Mesendoderm (in vitro differentiated cells): ENCODE data around the gene SURF6. TPM values are rescaled to one million over a fixed set of nuclear protein-coding genes. Genes with fewer than 3 reads are reported as not detected.
"Not testable (repeated sequence)": the region's sequence is repeated elsewhere in the genome, so short reads cannot be mapped to it uniquely, and the experiment has no call there.

ENCODE experiments used
- DNase-seq: peaks from one replicate; pipeline ENCODE4 v3.0.0; 2013
- H2AK5ac ChIP-seq: 2 replicates; pipeline ENCODE4 v1.6.1; 2013; ENCODE audit warnings: low read length, inconsistent platforms
- H2BK120ac ChIP-seq: 2 replicates; pipeline ENCODE4 v1.6.1; 2013; ENCODE audit warnings: low read depth, mild to moderate bottlenecking, low read length, moderate library complexity, mixed read lengths
- H2BK15ac ChIP-seq: replicated peaks from 2 replicates; pipeline ENCODE4 v1.6.1; 2013; ENCODE audit warnings: low read depth, mild to moderate bottlenecking, moderate library complexity
- H2BK5ac ChIP-seq: 2 replicates; pipeline ENCODE4 v1.6.1; 2013; ENCODE audit warnings: low read length, inconsistent platforms
- H3K18ac ChIP-seq: 2 replicates; pipeline ENCODE4 v1.6.1; 2013; ENCODE audit warnings: mild to moderate bottlenecking, low read length, mixed read lengths
- H3K23ac ChIP-seq: one replicate; pipeline ENCODE4 v1.6.1; 2013; ENCODE audit warnings: low read length
- H3K27ac ChIP-seq: 2 replicates; pipeline ENCODE4 v1.5.1; 2013; ENCODE audit warnings: low read depth, mild to moderate bottlenecking, inconsistent platforms, low read length, moderate library complexity
- H3K27me3 ChIP-seq: 2 replicates; pipeline ENCODE4 v1.6.1; 2013; ENCODE audit warnings: low read length, control low read depth, mild to moderate bottlenecking, inconsistent platforms; ENCODE audit not compliant: insufficient read depth, poor library complexity
- H3K36me3 ChIP-seq: 2 replicates; pipeline ENCODE4 v1.6.1; 2013; ENCODE audit warnings: low read length, inconsistent platforms; ENCODE audit not compliant: control insufficient read depth, insufficient read depth
- H3K4ac ChIP-seq: one replicate; pipeline ENCODE4 v1.6.1; 2013; ENCODE audit warnings: low read depth, mild to moderate bottlenecking, low read length, moderate library complexity
- H3K4me1 ChIP-seq: 2 replicates; pipeline ENCODE4 v1.6.1; 2013; ENCODE audit warnings: low read depth, low read length, inconsistent platforms; ENCODE audit not compliant: control insufficient read depth
- H3K4me2 ChIP-seq: 2 replicates; pipeline ENCODE4 v1.6.1; 2013; ENCODE audit warnings: low read length
- H3K4me3 ChIP-seq: 2 replicates; pipeline ENCODE4 v1.5.1; 2013; ENCODE audit warnings: mild to moderate bottlenecking, low read length
- H3K56ac ChIP-seq: one replicate; pipeline ENCODE4 v1.6.1; 2013; ENCODE audit warnings: low read length
- H3K79me1 ChIP-seq: 2 replicates; pipeline ENCODE4 v1.6.1; 2013; ENCODE audit warnings: low read length, inconsistent platforms
- H3K79me2 ChIP-seq: 2 replicates; pipeline ENCODE4 v1.6.1; 2013; ENCODE audit warnings: mild to moderate bottlenecking, low read length; ENCODE audit not compliant: control insufficient read depth, insufficient read depth
- H3K9ac ChIP-seq: 2 replicates; pipeline ENCODE4 v1.6.1; 2013; ENCODE audit warnings: low read length, inconsistent platforms
- H4K5ac ChIP-seq: one replicate; pipeline ENCODE4 v1.6.1; 2013; ENCODE audit warnings: low read length
- H4K8ac ChIP-seq: one replicate; pipeline ENCODE4 v1.6.1; 2013; ENCODE audit warnings: low read depth, mild to moderate bottlenecking, control low read depth, low read length, moderate library complexity
- WGBS: extraction: QIAGEN DNeasy Blood & Tissue Kit; methylation state at CpG from one replicate; pipeline ENCODE4 v1.1.7; 2013; ENCODE audit warnings: low lambda C conversion rate, missing lambda C conversion rate; ENCODE audit not compliant: insufficient coverage; ENCODE audit errors: extremely low coverage; 5-methylcytosine and 5-hydroxymethylcytosine counted together
- small RNA-seq: library from polyadenylated mRNA; stranded (forward); fragments of <200 nt; extraction: miRNeasy Mini kit (QIAGEN cat#:217004); gene quantifications from one replicate; pipeline ENCODE3, GENCODE V24; 2013; ENCODE audit not compliant: insufficient read depth

SURF6 gene

DNA sequence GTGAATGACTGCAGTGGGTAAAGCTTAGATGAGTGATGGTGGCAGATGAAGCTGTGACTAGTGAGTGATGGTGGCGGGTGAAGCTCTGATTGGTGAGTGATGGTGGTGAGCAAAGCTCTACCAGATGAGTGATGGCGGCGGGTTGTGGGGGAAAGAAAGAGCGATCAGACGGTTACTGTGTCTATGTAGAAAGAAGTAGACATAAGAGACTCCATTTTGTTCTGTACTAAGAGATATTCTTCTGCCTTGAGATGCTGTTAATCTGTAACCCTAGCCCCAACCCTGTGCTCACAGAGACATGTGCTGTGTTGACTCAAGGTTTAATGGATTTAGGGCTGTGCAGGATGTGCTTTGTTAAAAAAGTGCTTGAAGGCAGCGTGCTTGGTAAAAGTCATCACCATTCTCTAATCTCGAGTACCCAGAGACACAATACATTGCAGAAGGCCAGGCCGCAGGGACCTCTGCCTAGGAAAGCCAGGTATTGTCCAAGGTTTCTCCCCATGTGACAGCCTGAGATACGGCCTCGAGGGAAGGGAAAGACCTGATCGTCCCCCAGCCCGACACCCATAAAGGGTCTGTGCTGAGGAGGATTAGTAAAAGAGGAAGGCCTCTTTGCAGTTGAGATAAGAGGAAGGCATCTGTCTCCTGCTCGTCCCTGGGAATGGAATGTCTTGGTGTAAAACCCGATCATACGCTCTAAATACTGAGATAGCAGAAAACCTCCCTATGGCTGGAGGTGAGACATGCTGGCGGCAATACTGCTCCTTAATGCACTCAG lies 52.5 kb downstream of the SURF6 start:
- H2BK5ac ChIP-seq, H3K27me3 ChIP-seq, H3K27ac ChIP-seq, H3K56ac ChIP-seq, H3K9ac ChIP-seq, H2BK15ac ChIP-seq, H4K5ac ChIP-seq, H2BK120ac ChIP-seq, H3K4ac ChIP-seq, H4K8ac ChIP-seq, H3K79me2 ChIP-seq, H3K18ac ChIP-seq, H3K4me3 ChIP-seq, DNase-seq, H3K36me3 ChIP-seq, H3K23ac ChIP-seq, H3K79me1 ChIP-seq, H3K4me1 ChIP-seq, H3K4me2 ChIP-seq, H2AK5ac ChIP-seq: not testable (repeated sequence)
- WGBS, result no CpG with 5 or more reads among the region's 16 CpGs

DNA sequence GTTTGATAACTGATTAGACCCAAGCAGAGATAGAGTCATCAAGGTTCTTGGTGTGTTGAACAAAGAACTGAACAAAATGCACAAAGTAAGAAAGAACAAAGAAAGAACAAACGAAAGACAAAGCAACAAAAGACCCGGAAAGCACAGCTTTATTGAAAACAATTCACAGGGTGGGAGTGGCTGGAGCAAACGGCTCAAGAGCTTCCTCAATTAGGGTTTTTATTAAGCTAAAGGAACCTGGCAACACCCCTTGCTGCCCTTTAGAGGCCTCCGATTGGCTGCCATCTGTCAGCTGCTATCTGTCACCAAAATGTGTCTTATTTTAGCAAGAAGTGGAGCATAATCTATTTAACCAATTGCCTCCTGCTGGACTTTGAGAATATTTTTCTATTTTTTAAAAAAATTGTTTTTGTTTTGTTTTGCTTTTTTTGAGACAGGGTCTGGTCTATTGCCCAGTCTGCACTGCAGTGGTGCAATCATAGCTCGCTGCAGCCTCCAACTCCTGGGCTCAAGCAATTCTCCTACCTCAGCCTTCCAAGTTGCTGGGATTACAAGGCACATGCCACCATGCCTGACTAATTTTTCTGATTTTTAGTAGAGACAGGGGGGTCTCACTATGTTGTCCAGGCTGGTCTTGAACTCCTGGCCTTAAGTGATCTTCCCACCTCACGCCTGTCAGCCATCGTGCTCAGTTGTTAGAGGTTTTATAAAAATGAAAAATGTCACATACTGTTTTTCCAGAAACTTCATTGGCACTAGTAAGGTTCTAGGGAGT lies 53.3 kb downstream of the SURF6 start:
- WGBS, result no CpG with 5 or more reads among the region's 7 CpGs
- Histone ChIP-seq H3K4ac (no peak overlapping the region), H3K4me2 (no peak overlapping the region), H3K79me2 (no peaks in the 10 kb centered on the region), H3K27ac (no peak overlapping the region), H2BK15ac (no peak overlapping the region), H3K4me3 (no peak overlapping the region), H3K79me1 (no peaks in the 10 kb centered on the region), H3K18ac (no peak overlapping the region), H3K27me3 (no peaks in the 10 kb centered on the region), H3K56ac (no peak overlapping the region), H2BK120ac (no peak overlapping the region), H3K23ac (no peak overlapping the region), H4K5ac (no peak overlapping the region), H3K9ac (no peak overlapping the region), H2BK5ac (no peak overlapping the region), H3K4me1 (no peaks in the 10 kb centered on the region), H3K36me3 (no peaks in the 10 kb centered on the region), H2AK5ac (no peak overlapping the region), H4K8ac (no peak overlapping the region)
- no peak for DNase-seq

DNA sequence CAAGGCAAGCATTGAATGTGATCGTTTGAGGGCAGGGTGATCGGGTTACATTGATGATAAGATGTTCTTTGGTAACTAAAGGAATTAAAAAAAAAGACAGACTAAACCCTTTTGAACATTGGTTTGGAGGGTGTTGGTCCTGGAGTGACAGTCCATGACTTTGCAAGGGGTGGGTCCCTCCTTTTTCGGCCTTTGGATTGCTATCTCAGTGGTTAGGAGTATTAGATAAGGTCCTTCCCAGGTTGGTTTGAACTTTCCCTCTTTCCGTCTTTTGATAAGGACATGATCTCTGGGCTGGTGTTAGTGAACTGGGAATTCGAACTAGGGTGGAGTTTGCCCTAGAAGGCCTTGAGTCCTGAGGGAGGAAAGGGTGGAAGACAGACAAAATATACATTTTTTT lies 55.6 kb downstream of the SURF6 start:
- H3K27me3 ChIP-seq, result peaks cover 9% of the 10 kb centered on the region
- no peak overlapping the region for H3K4ac ChIP-seq
- H3K9ac ChIP-seq, result no peak overlapping the region
- no CpG with 5 or more reads among the region's 5 CpGs for WGBS
- no peaks in the 10 kb centered on the region for H3K79me2 ChIP-seq
- H3K18ac ChIP-seq, result no peak overlapping the region
- no peak overlapping the region for H3K27ac ChIP-seq
- H2BK5ac ChIP-seq, result no peak overlapping the region
- no peak for DNase-seq
- no peak overlapping the region for H3K56ac ChIP-seq
- no peak overlapping the region for H3K23ac ChIP-seq
- H3K4me1 ChIP-seq, result no peaks in the 10 kb centered on the region
- no peak overlapping the region for H2AK5ac ChIP-seq
- no peak overlapping the region for H4K8ac ChIP-seq
- H3K79me1 ChIP-seq, result no peaks in the 10 kb centered on the region
- H3K4me2 ChIP-seq, result no peak overlapping the region
- no peak overlapping the region for H4K5ac ChIP-seq
- H2BK15ac ChIP-seq, result no peak overlapping the region
- H3K4me3 ChIP-seq, result no peak overlapping the region
- H2BK120ac ChIP-seq, result no peak overlapping the region
- H3K36me3 ChIP-seq, result no peaks in the 10 kb centered on the region

Small RNA genes within 50 kb of the gene (small RNA-seq; reads per million reads assigned to genes)
- gene RF00019 (not detected), gene SNORD24 (not detected), gene SNORD36A (not detected), gene SNORD36B (not detected), gene SNORD36C (not detected)
